IPS-NIHi7 (cell line): Measurements from ENCODE around the gene SPATA32.

Experiments
- DNase-seq: peaks from one replicate; pipeline ENCODE4 v3.0.0; 2012; ENCODE audit warnings: mixed read lengths; ENCODE audit errors: extremely low spot score

Gene SPATA32

DNA sequence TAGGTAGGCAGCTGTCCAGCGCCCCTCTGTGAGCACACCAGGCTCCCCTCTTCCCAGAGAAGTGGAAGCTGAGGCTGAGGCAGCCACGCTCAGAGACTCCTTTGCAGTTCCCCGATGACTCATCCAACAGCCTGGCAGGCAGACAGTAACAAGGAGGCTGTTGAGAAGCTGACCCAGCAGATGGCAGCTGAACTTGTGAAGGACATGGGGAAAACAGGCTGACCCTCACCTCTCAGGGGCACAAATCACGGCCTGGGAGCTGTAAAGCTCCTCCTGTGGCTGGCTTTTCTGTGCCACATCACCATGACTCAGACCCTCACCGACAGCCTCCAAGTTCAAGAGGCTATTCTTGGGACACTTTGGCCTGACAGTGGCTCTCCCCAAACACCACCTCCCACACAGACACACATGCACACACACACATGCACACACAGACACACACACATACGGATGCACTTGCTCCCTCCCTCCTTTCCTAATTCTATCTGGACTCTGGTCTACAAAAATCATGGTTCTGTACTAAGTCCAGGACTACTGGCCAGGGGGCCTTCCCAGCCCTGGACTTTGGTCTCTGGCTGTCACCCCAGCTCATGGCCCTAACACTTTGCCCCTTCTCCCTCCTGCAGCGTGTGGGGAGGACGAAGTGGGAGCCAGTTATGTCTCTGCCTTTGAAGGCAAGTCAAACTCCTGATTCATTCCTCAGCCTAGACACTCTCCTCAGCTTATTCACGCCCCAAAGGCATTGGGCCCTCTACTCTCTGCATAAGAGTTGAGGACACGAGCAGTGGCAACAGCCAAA is 31.7 kb upstream of the SPATA32 start:
- DNase-seq: peak; percentile 60

- no peak for DNase-seq
Observed at GRCh38 chr17:45292696-45293412, 31.0 kb upstream of the SPATA32 start.

- DNase-seq: no peak
Observed at GRCh38 chr17:45291171-45291805, 29.4 kb upstream of the SPATA32 start.

GRCh38 chr17:45290269-45290765 is 28.4 kb upstream of the SPATA32 start:
- no peak for DNase-seq

GRCh38 chr17:45289301-45290268 is 27.7 kb upstream of the SPATA32 start:
- no peak for DNase-seq

GRCh38 chr17:45288825-45289224 is 26.9 kb upstream of the SPATA32 start:
- DNase-seq: no peak

DNA sequence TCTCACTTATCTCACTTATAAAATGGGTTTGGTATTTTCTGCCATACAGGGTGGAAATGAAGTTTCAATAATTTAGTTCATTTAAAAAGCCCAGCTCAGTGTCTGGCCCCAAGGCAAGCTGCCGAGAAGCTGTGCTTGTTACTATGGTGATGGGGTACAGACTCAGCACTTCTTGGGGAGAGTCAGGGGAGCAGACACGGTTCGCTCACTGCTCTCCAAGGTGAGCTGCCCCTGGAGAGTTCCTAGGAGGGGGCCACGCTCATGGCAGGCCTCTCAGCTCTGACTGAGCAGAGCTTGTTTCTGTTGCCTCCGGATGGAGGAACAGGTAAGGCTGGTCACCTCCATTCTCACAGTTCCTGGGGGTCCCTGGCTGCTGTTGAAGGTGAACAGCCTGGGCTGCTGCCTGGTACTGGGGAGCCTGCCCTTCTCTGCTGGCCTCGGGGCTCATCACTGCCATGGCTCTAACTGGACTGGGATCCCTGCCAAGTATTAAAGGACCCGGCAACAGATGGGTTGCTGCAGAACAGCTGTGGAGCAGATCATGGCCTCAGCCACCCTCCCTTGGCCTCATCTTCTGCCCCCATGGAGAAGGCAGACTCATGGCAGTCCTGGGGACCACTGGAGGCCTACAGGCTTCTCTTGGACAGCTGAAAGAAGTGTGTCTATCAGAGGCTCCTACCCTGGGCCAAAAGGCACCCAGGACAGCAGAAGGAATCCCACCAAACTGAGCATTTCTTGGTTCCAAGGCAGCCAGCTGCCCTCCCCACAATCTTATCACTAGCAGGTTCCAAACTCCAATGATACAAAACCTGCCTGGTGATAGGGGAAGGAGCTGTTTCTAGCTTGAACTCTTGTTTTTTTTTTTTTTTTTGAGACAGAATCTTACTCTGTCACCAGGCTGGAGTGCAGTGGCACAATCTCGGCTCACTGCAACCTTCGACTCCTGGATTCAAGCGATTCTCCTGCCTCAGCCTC is 25.9 kb upstream of the SPATA32 start:
- DNase-seq: no peak

- no peak for DNase-seq
Observed at GRCh38 chr17:45286286-45286685, 24.4 kb upstream of the SPATA32 start.

DNA sequence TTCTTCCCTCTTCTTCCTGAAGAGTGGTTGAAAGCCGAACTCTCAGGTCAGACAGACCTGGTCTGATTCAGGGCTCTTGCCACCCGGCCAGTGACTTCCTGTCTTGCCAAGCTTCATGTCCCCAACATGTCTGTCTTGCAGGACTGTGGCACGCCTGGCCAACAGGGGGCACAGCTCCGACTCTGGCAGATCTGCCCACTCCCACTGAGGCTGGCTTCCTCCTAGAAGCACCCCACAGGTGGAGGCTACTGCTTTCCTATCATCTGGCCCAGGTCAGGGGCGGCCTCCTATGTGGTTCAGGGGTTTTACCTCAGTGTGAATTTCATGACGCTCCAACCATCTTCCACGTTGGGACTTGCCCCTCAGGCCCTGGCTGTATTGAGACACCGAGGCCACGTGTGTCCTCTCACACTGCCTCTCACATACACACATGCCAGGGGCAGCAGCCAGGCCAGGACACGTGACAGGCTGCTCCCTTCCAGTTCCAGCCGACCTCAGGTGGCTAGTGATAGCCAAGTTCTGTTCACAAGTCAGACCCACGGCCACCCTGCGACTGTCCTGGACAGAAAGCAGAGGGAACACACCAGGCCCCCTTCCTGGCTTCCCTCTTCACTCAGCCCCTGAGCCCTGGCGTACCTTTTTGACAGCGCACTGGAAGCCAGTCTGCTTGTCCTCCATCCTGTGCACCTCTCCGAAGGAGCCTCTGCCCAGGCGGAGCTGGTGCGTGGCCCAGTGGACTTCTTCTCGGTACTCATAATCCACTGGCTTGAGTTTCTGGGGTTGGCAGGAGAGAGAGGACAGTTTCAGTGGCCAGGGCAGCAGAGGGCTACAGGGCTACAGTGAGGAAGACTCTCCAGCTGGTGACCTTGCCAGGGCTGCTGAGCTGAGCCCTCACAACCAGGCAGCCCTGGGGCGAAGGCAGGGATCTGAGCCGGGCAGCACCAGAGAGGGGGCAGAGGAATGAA is 22.6 kb upstream of the SPATA32 start:
- DNase-seq: no peak

GRCh38 chr17:45283711-45284110 is 21.8 kb upstream of the SPATA32 start:
- no peak for DNase-seq

GRCh38 chr17:45282683-45283644 is 21.1 kb upstream of the SPATA32 start:
- DNase-seq: no peak

DNA sequence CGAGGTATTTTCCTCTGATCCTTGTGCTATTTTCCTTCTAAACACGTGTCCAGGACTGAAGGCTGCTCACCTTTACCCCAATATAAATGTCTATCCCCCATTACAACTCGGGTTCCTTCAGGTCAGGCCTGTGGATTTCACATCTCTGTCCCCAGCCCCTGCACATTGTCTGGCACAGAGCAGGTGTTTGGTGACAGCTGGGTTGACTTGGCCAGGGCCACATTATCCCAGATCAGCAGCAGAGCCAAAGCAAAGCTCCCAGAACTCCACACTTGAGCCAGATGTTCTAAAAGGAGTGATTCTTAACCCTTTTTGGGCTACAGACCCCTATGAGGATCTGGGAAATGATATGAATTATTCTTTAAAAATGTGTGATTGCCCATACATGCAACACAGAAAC is 18.0 kb upstream of the SPATA32 start:
- no peak for DNase-seq

DNA sequence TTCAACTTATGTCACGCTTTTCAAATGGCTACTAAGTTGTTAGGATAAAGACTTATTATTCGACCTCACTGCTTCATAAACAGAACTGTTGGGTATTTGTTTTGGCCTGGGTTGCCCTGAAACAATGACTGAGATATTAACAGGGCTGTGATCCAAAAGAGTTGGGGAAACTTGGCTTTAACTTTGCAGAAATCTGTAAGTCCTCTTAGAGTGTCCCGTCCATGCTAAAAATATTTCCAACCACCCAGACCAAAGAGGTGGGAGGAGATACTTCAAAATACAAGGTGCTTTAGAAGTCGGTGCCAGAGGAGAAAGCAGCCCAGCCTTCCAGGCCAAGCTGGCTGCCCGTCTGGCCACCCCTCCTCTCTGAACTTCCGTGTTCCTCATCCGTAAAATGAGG is 16.1 kb upstream of the SPATA32 start:
- DNase-seq: no peak

DNA sequence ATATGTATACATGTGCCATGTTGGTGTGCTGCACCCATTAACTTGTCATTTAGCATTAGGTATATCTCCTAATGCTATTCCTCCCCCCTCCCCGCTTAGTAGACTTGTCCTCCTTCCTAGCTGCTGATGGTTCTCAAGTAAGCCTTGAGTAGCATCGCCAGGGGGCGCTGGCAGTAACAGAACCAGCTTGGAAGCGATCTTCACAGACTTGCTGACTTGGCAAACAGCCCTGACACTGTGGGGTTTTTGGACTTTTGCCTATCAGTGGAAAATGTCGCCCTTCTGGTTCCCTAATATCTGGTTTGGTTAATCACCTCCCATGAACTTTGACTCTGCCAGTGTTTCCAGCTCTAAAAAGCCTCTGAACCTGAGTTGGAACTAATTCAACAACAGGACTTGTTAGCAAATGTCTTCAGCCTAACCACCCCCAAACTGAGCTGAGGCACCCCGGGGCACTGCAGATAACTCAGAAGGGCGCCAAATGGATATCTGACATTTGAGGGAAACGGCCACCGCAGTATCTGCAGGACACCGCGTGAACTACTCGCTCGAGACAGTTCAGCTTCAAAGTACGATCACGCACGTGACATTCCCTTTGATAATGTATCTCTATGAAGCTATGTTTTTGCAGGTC is 15.4 kb upstream of the SPATA32 start:
- DNase-seq: peak; percentile 87

GRCh38 chr17:45276031-45276430 is 14.1 kb upstream of the SPATA32 start:
- DNase-seq: no peak

- no peak for DNase-seq
Observed at GRCh38 chr17:45274033-45274432, 12.1 kb upstream of the SPATA32 start.

- DNase-seq: no peak
Observed at GRCh38 chr17:45273551-45273957, 11.7 kb upstream of the SPATA32 start.
